ENCODE results near the gene B3GNT9. TPM values are rescaled to one million over a fixed set of nuclear protein-coding genes. Genes with fewer than 3 reads are reported as not detected.

Gene B3GNT9
- total RNA-seq, 6 experiments from 2014 or later = 0.95 to 3.9 (median 1.7) TPM

GRCh38 chr16:67166110-67166547 lies 15.3 kb upstream of the B3GNT9 start:
- intact Hi-C loops (cut with DNase I) = no loop called here
- H3K27me3 ChIP-seq = no peaks in the 10 kb centered on the region
- no peaks in the 10 kb centered on the region for H3K9me3 ChIP-seq
- peaks cover 0 to 41% (median 18%) of the 10 kb centered on the region in 4 donors for H3K4me1 ChIP-seq
- no peak overlapping the region for H3K4me3 ChIP-seq
- DNase-seq (no peak), ATAC-seq (no peak)
- H3K36me3 ChIP-seq = no peaks in the 10 kb centered on the region
- H3K27ac ChIP-seq = no peak overlapping the region
- TF ChIP-seq CTCF (IDR thresholded peaks at IDR 0.05) = no peak
- TF ChIP-seq POLR2A (IDR thresholded peaks at IDR 0.05) = no peak
- 54% methylated on average over 5 of the region's 18 CpGs for WGBS (ENCODE audit: insufficient coverage, low coverage, low lambda C conversion rate, missing lambda C conversion rate)

GRCh38 chr16:67165121-67166078 lies 14.6 kb upstream of the B3GNT9 start:
- H3K4me3 ChIP-seq = peak overlapping the region; percentile 41 to 47 (median 43)
- TF ChIP-seq POLR2A (IDR thresholded peaks at IDR 0.05) = no peak
- TF ChIP-seq CTCF (IDR thresholded peaks at IDR 0.05) = no peak
- H3K27me3 ChIP-seq = no peaks in the 10 kb centered on the region
- ATAC-seq = no peak
- DNase-seq = peak in 1 of 3 donors; percentile 46
- 37% methylated on average over 15 of the region's 85 CpGs for WGBS (ENCODE audit: insufficient coverage, low coverage, low lambda C conversion rate, missing lambda C conversion rate)
- intact Hi-C loops (cut with DNase I) = no loop called here
- no peaks in the 10 kb centered on the region for H3K36me3 ChIP-seq
- H3K27ac ChIP-seq = no peak overlapping the region
- H3K9me3 ChIP-seq = no peaks in the 10 kb centered on the region
- H3K4me1 ChIP-seq = peaks cover 0 to 43% (median 19%) of the 10 kb centered on the region in 4 donors

- H3K4me3 ChIP-seq = peak within 1 kb of the TSS; percentile 41 to 47 (median 43)
Observed at GRCh38 chr16:67164599-67165061, 13.8 kb upstream of the B3GNT9 start, which contains the start of gene HSF4. Gene HSF4, plus strand, starts transcription at chr16:67164745. Its CDS starts 67 bp downstream, at chr16:67164812.

More at GRCh38 chr16:67164599-67165061, 13.8 kb upstream of the B3GNT9 start, which contains the start of gene HSF4:
- peak; percentile 77 for TF ChIP-seq POLR2A (IDR thresholded peaks at IDR 0.05)
- TF ChIP-seq CTCF (IDR thresholded peaks at IDR 0.05) = no peak
- ATAC-seq (peak; percentile 53 to 66 (median 64)), DNase-seq (peak; percentile 77 to 83 (median 79))
- no peak within 1 kb of the TSS for H3K27ac ChIP-seq
- WGBS (ENCODE audit: insufficient coverage, low coverage, low lambda C conversion rate, missing lambda C conversion rate) = no CpG with 5 or more reads among the region's 41 CpGs
- no peaks in the 10 kb centered on the region for H3K9me3 ChIP-seq
- intact Hi-C loops (cut with DNase I) = no loop called here
- peaks cover 0 to 38% (median 19%) of the 10 kb centered on the region in 4 donors for H3K4me1 ChIP-seq
- H3K36me3 ChIP-seq = no peaks in the 10 kb centered on the region
- no peaks in the 10 kb centered on the region for H3K27me3 ChIP-seq
